ENCODE data around the gene UNC13A.

UNC13A gene

DNA sequence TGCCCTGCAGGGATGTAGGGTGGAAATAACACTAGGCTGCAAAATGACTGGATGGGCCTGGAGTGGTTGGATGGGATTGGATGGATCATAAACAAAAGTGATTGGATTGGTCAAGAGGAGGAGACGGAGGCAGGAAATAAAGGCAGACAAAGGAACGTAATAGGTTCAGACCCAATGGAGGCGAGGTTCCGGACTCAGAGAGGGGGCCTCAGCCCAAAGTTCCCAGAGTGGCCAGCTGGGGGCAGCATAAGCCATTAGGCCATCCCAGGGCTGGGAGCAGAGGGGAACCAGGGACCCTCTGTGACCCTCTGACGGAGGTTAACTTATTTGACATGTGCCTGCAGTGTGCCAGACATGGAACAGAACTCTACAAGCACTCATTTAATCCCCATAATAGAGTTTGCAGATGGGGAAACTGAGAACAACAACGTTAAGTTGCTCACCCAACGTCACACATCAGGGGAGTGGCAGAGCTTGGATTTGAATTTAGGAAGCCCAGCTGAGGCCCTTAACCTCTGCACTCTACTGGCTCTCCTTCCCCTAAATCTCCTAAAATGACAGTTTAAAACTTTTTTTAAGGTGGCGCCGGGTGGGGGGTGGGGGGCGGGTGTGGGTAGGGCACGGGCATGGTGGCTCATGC, 15.8 kb upstream of the UNC13A start:
- peak; percentile 62 for DNase-seq

DNA sequence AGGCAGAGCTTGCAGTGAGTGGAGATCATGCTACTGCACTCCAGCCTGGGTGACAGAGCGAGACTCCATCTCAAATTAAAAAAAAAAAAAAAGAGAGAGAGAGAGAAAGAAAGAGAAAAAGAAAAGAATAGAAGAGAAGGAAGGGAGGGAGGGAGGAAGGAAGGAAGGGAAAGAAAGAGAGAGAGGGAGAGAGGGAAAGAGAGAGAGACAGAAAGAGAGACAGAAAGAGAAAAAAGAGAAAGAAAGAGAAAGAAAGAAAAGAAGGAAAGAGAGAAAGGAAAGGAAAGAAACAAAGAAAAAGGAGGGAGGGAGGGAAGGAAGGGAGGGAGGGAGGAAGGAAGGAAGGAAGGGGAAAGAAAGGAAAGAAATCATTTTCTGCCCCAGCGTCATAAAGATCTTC, 7.0 kb upstream of the UNC13A start:
- DNase-seq = no peak

DNA sequence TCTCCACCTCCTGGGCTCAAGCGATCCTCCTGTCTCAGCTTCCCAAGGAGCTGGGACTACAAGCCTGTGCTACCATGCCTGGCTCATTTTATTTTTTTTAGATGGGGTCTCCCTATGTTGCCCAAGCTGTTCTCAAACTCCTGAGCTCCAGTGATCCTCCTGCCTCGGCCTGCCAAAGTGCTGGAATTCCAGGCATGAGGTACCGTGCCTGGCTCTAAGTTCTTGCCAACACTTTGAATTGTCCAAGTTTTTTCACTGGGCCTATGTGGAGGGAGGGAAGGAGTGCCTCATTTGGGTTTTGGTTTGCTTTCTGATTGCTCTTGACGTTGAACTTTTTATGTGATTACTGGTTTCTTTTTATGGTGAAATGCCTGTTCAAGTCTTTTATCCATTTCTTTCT, 4.4 kb upstream of the UNC13A start:
- DNase-seq = no peak

DNA sequence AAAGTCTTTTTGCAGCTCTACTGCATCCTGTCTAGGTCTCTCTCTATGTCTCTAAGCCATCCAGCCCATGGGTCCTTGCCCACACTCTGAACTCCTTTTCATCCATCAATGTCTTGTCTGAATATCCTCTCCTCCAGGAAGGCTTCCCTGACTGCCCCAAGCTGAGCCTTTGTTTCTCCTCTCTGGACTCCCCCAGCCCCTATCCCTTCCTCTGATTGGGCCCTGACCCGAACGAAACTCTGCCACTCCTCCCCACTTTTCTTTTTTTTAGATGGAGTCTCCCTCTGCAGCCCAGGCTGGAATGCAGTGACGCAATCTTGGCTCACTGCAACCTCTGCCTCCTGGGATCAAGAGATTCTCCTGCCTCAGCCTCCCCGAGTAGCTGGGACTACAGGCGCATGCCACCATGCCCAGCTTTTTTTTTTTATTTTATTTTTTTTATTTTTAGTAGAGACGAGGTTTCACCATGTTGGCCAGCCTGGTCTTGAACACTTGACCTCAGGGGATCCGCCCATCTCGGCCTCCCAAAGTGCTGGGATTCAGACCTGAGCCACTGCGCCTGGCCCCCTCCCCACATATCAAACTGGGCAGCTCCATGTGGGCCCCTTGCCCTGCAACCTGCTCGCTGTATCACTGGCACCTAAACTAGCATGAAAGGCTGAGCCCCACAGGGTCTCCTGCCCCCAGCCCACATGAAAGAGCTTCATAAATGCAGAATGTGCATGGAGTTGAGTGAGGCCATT, 870 bp upstream of the UNC13A start:
- DNase-seq = no peak

DNA sequence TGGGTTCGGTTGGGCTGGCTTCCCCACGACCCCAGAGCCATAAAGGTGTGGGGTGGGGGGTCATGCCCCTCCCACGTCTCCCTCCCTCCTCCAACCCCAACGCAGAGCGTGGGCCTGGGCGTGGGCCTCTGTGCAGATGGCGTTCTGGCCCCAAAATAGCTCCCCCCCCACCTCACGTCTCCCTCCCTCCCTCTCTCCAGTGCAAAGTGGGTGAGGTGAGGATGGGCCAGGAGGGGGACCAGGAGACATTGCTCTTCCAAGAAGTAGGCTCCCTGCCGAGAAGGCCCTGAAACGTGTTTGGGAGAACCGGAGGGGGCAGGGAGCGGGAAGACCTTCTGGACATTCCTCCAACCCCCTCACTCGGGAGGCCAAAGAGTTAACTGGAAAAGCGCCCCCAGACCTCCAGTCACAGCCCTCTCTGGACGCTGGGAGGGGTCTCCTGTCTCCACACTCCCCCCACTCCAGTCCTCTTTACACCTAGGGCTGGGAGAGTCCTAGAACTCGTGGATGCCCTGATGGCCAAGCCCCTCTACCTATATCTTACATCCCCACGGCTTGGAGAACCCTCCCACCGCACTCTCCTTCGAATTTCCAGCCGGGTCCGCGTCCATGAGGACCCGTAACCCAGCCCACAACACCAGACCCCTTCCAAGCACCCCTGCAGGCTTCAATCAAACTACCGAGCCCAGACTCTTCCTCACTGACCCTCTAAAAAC, 855 bp downstream of the UNC13A start:
- no peak for DNase-seq

DNA sequence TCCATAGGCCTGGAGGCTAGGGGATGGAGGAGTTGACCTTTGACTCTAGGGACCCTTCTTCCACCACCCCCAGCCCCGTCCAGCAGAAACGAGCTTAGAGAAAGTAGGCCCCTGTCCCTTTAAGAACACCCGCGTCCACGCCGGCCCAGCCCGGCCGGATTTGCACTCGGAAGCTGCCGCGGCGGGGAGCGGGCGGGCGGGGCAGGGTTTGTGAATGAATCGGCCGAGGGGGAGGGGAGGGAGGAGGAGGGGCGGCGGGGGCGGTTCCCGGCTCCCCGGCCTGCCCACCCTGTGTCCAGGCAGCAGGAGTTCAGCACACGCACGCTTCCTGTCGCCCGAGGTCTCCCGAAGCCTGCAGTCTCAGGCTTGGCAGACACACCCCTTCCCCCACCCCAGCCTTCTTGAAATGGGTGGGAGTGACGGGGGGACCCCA, 1.5 kb downstream of the UNC13A start:
- DNase-seq = no peak

DNA sequence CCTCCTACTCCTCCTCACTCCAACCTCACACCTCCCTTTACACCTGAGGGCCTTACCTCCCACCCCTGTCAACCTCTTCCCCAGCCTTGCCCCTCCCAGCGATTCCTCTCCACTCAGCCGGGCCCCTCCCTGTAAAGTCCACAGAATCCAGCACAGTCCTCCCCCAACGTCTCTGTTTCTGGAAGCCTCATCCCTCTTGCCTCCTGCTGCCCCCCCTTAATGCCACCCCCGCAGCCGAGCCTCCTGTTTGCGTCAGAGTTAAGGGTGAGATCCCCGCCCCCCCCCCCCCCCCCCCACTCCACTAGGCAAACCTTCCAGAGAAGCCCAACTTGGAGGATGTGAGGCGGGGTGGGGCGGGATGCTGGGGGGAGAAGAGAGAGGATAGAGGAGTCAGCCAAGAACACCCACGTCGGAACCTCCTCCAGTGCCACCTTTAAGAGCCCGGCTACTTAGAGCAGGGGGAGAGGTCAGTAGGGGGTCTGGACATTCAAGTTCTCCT, 2.1 kb downstream of the UNC13A start:
- DNase-seq = no peak

DNA sequence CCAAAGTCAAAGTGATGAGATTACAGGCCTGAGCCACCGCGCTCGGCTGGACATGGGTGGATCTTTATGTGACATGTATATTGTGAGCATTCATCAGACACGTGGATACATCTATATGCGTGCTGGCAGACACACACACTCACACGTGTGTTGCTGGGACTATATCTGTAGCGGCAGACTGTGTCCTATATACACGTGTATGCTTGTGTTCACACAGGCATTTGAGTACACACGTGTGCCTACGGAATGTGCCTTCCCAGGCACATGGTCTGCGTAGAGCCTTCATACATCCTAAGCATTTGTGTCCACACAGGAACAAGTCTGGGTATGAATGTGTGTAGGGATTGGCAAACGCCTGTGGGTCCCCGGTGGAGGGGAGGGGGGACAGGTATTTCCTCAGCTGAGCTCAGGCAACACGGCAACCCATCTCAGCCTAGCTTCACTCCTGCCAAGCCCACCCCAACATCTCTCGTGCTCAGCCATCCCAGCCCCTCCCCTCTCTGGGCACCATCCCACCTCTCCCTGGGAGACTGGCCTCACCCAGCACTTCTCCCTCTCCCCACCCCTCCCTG, 2.6 kb downstream of the UNC13A start:
- no peak for DNase-seq

DNA sequence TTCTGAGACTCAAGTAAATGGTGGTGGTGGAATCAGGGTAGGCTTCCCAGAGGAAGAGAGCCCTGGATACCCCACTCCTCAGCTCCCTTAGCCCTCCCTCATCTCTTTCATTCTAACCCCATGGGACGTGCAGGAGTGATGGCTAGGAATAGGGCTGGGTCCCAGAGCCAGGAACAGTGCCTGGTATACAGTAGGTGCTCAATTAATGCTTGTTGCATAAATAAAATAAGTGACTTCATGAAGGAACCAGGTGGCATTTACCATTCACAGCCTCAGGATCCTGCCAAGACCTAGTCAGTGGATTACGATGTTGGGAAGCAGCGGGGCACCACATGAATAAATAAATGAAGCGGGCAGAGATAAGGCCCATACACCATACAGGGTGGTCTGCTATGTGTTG, 3.9 kb downstream of the UNC13A start:
- DNase-seq = no peak

DNA sequence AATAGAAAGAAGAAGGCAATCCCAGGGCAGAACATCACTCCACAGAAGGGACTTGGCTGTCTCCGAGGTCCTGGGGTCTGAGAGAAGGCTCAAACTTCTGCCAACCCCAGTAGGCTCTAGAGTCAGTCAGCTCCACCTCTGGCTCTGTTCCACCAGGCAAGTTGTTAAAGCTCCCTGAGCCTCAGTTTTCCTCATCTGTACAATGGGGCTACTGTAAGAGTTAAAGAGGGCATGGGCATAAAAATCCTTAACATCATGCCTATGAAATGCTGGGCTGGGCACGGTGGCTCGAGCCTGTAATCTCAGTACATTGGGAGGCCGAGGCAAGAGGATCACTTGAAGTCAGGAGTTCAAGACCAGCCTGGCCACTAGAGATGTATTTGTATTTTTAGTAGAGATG, 5.1 kb downstream of the UNC13A start:
- no peak for DNase-seq

DNA sequence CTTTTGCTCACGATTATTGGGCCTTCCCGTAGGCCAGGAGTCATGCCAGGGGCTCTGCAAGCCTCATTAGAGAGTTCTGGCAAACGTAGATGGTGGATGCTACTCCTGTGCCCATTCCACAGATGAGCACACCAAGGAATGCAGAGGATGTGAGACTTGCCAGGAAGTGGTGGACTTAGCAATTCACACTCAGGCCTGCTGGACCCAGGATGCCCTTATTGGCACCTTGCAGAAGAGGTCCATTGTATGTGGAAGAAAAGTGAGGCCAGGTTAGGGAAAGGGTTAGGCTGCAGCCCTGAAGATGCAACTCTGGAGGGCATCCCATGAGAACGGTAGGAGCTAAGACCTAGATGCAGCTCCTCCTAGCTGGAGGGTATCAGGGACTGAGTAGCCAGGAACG, 5.9 kb downstream of the UNC13A start:
- DNase-seq = no peak

DNA sequence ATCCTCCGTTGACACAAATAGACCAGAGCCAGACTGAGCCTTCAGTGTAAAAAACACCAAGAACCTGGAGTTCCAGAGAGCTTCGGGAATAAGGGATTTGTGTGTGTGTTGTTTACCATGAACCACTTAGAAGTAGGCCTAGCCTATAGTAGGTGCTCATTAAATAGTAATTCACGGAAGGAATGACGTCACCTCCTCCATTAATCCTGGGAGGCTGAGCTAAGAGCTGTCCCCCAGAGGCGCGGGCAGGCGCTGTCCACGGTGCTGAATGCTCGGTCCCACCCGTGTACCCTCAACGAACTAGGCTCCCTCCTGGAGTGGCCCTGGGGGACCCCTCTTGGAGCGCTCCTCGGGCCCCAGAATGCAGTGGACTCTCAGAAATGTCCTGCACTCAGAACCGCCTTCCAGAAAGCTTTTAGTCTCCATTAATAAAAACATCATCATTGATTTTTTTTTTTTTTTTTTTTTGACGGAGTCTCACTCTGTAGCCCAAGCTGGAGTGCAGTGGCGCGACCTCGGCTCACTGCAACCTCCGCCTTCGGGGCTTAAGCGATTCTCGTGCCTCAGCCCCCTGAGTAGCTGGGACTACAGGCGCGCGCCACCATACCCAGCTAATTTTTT, 6.5 kb downstream of the UNC13A start:
- no peak for DNase-seq

DNA sequence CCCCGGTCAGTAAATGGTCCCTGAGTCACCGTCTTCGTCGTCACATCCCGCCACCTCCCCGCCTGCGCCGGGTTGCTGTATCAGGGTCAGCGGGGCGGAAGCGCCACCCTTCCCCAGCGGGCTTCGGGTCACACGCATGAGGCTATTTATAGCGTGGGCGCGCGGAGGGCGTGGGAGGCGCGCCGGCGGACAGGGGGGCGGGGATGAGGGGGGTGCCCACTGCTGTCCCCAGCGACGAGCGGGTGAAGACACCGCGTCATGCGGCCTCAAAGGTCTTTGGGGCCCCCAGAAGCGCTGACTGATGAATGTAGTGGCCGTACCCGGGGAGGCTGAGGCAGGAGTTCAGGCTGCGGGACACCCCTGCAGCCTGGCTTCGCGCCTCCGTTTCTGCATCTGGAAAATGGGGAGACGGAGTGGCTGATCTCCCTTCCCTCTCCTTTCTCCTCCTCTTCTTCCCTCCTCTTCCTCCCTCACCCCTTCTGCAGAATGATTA, 7.9 kb downstream of the UNC13A start:
- no peak for DNase-seq

DNA sequence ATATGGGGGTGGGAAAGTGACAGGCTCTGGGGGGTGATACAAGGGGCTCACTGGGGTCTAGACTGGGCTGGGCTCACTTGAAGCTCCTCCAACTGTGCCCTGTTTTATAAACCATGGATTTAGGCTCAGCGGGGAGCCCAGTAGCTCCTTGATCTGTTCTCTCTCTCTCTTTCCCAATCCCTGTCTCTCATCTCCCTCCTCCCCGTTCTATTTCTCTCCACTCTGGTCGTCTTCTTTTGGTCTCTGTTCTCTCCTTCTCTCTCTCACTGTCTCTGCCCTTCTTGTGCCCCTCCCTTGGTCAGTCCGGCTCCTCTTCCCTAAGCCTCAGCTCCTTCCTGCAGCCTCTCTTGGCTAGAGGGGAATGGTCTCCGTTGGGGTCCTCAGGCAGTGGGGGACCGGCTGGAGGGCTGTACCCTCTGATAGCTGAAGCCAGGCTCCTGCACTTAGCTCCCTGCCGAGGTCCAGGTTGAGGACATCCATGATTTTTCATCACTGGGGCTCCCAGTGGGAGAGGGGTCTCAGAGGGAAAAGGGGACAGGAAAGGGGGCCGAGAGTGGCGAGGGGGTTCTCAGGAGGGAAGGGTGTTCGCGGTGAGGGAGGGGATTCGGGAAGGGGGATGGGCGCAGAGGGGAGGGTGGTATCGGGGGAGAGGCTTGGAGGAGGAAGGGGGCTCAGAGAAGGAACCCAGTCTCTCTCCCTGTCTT, 8.5 kb downstream of the UNC13A start:
- no peak for DNase-seq

DNA sequence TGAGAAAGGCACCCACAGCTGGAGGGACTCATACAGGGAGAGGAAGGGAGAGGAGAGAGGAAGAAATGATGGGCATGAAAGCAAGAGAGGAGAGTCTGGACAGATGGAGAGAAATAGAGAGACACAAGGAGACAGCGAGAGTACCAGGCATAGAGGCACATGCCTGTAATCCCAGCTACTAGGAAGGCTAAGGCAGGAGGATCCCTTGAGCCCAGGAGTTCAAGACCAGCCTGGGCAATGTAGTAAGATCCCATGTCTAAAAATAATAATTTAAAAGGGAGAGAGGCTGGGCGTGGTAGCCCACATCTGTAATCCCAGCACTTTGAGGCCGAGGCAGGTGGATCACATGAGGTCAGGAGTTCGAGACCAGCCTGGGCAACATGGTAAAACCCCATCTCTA, 9.3 kb downstream of the UNC13A start:
- DNase-seq = no peak

DNA sequence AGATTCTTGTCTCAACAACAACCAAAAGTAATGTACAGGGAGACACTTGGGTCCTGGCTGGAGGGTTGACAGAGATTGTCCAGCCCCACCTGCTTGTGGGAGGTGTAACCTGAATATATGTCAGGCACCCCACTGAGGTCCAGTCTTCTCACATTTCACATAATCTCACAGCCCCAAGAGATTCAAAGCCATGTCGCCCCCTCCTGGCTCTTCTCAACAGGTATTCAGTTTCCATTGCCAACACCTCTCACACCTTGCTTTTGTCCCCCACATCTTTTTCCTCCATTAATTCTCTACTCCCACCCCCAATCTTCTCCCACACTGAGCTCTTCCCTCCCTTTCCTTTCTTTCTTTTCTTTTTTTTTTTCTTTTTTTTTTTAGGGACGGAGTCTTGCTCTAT, 11.2 kb downstream of the UNC13A start:
- no peak for DNase-seq

DNA sequence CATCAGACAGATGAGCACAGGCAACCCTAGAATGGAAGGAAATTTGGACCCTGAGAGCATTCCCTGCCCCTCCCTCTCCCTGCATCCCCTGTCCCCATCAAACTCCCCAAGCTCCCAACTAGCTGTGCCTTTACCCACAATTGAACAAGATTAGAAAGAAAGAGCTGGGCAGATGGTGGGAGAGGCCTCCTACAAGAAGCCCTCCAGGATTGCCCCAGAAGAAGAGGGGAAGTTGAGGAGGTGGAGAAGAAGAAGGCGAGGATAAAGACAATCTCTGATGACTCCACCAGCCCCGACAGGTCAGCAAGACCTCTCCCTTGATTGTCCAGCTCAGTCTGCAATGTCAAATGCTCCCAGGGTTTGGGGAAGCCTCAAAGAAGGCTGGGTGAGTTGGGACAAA, 11.9 kb downstream of the UNC13A start:
- no peak for DNase-seq

DNA sequence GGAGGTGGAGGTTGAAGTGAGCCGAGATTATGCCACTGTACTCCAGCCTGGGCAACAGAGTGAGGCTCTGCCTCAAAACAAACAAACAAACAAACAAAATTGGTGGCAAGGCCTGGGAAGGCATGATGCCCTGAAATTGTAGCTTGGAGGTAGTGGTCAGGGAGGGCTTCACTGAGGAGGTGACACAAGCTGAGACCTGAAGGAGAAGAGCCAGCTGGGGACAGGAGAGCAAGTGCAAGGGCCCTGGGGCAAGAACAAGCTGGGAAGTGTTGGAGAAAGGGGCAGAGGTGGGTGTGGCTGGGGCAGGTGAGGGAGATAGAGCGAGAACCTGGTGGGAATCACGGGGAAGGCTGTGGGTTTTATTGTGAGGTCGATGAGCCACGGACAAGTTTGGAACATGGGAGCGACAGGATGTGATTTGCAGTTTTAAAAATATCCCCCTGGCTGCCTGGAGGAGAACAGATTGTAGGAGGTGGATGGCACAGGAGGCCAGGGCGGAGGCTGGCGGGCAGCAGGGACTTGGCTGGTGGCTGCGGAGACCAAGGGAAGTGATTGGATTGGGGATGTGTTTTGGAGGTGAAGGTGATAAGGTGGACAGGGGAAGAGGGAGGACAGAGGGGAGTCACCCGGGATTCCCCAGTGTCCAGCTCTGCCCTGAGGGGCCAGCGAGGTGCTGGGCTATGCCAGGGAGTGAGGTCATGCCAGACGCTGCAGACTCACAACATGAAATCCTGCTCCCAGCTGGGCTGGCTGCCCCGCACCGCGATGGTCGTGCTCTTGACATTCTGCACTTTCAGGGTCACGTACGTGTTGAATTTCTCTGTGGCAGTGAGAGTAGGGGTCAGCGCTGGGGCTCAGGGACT, 14.0 kb downstream of the UNC13A start:
- DNase-seq = no peak

DNA sequence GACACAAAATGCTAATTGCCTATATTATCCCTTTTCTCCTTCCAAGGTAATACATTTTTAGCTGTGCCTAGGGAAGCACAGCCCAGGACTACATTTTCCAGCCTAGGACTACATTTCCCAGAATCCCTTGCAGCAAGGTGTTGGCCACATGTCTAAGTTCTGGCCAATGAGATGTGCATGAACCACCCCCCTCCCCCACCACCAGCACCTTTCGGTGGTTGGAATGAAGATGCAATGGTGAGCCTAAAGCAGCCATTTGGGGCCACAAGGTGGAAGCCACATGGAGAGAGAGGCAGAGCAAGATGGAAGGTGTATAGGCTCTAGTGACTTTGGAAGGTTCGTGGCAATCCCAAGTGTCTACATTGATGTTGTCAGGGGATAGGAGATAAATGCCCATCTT, 16.2 kb downstream of the UNC13A start:
- DNase-seq = no peak

DNA sequence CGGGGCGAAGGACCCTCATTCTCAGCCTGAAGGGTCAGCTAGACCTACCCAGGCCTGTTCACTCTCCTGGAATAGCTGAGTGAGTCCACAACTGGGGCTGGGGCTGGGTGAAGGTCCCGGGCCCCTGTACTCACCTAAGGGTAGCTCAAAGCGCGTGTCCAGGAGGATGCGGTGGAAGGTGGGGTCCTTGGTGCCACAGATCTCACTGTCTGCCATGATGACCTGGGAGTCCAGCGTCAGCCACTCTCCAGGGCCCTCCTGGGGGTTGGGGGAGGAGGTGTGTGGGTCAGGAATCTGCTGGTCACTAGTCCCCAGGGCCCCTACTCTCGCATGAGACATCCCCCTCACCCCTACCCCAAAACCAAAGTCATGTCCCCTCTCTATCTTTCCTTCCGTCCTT, 18.7 kb downstream of the UNC13A start:
- DNase-seq = no peak

DNA sequence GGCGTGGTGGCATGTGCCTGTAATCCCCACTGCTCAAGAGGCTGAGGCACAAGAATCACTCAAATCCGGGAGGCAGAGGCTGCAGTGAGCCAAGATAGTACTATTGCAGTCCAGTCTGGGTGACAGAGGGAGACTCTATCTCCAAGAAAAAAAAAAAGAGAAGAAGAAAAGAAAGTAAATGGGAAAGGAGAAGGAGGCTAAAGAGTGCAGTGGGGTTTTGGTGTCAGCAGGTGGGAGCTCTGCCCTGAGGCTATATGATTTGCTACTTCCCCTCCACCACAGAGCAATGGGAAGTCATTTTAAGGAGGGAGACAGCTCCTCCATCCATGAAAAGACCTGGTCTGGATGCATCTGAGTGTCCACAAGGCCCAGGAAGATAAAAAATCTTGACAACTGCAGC, 23.1 kb downstream of the UNC13A start:
- no peak for DNase-seq

Data from effector CD4-positive, alpha-beta T cell (primary cell).